Neuronal stem cell (in vitro differentiated cells): ENCODE data around the gene PNCK.
"Not testable (repeated sequence)": the region's sequence is repeated elsewhere in the genome, so short reads cannot be mapped to it uniquely, and the experiment has no call there.

Source experiments
- DNase-seq: peaks from one replicate; pipeline ENCODE4 v3.0.0-alpha.2; 2013; ENCODE audit warnings: low spot score
- H2AFZ ChIP-seq: one replicate; pipeline ENCODE4 v1.6.1; 2013; ENCODE audit warnings: mild to moderate bottlenecking, low read length, inconsistent platforms
- H2AK5ac ChIP-seq: 2 replicates; pipeline ENCODE4 v1.6.1; 2013; ENCODE audit warnings: low read depth, mild to moderate bottlenecking, inconsistent platforms, low read length, moderate library complexity, mixed read lengths
- H2BK120ac ChIP-seq: 2 replicates; pipeline ENCODE4 v1.6.1; 2013; ENCODE audit warnings: low read depth, mild to moderate bottlenecking, inconsistent platforms, low read length, moderate library complexity, mixed read lengths
- H2BK12ac ChIP-seq: one replicate; pipeline ENCODE4 v1.6.1; 2013; ENCODE audit warnings: low read length, inconsistent platforms
- H2BK15ac ChIP-seq: 2 replicates; pipeline ENCODE4 v1.6.1; 2013; ENCODE audit warnings: mild to moderate bottlenecking, low read length, inconsistent platforms, mixed read lengths
- H2BK5ac ChIP-seq: one replicate; pipeline ENCODE4 v1.6.1; 2013; ENCODE audit warnings: inconsistent platforms, mild to moderate bottlenecking, low read length, moderate library complexity
- H3K14ac ChIP-seq: one replicate; pipeline ENCODE4 v1.6.1; 2013; ENCODE audit warnings: low read length, inconsistent platforms
- H3K18ac ChIP-seq: 2 replicates; pipeline ENCODE4 v1.6.1; 2013; ENCODE audit warnings: low read length, inconsistent platforms
- H3K23ac ChIP-seq: 2 replicates; pipeline ENCODE4 v1.6.1; 2013; ENCODE audit warnings: low read depth, mild to moderate bottlenecking, mixed read lengths, low read length, inconsistent platforms; ENCODE audit not compliant: poor library complexity
- H3K27ac ChIP-seq: replicated peaks from 3 replicates; pipeline ENCODE4 v1.5.1; 2013; ENCODE audit warnings: low read length, inconsistent platforms
- H3K27me3 ChIP-seq, 3 experiments: 2 replicates each; pipeline ENCODE4 v1.6.1; 2013; ENCODE audit warnings: low read length in 3 of 3, mild to moderate bottlenecking in 2 of 3, inconsistent platforms in 1 of 3, low read depth in 1 of 3, mixed read lengths in 1 of 3, moderate library complexity in 1 of 3; ENCODE audit not compliant: control insufficient read depth in 3 of 3, insufficient read depth in 3 of 3
- H3K36me3 ChIP-seq, 2 donors: replicated peaks in 1 of 2; 2 replicates each; pipeline ENCODE4 v1.6.1; 2013; ENCODE audit warnings: low read length in 2 of 2; ENCODE audit not compliant: control insufficient read depth in 2 of 2, insufficient read depth in 2 of 2
- H3K4ac ChIP-seq: 2 replicates; pipeline ENCODE4 v1.6.1; 2013; ENCODE audit warnings: inconsistent platforms, mild to moderate bottlenecking, low read length, moderate library complexity
- H3K4me1 ChIP-seq, 2 donors: 1 replicate in 1 of 2; 2 replicates in 1 of 2; pipeline ENCODE4 v1.6.1; 2013; ENCODE audit warnings: low read length in 2 of 2, low read depth in 1 of 2; ENCODE audit not compliant: control insufficient read depth in 2 of 2, insufficient read depth in 1 of 2
- H3K4me2 ChIP-seq: one replicate; pipeline ENCODE4 v1.6.1; 2013; ENCODE audit warnings: mild to moderate bottlenecking, low read length, inconsistent platforms; ENCODE audit not compliant: insufficient read depth, poor library complexity, severe bottlenecking
- H3K4me3 ChIP-seq, 2 donors: 2 replicates each; pipeline ENCODE4 v1.5.1; 2013; ENCODE audit warnings: low read length in 2 of 2, mild to moderate bottlenecking in 2 of 2, inconsistent platforms in 1 of 2, moderate library complexity in 1 of 2
- H3K79me1 ChIP-seq: one replicate; pipeline ENCODE4 v1.6.1; 2013; ENCODE audit warnings: low read depth, mild to moderate bottlenecking, inconsistent platforms, low read length, moderate library complexity
- H3K9ac ChIP-seq: one replicate; pipeline ENCODE4 v1.6.1; 2013; ENCODE audit warnings: mild to moderate bottlenecking, low read depth, low read length, inconsistent platforms; ENCODE audit not compliant: poor library complexity
- H3K9me3 ChIP-seq, 2 donors: replicated peaks in 1 of 2; 2 replicates each; pipeline versions ENCODE3 to v1.6.1; 2013; ENCODE audit warnings: low read length in 2 of 2, mild to moderate bottlenecking in 2 of 2, inconsistent platforms in 1 of 2, low read depth in 1 of 2, mixed read lengths in 1 of 2, moderate library complexity in 1 of 2; ENCODE audit not compliant: control insufficient read depth in 2 of 2, insufficient read depth in 1 of 2
- H4K8ac ChIP-seq: one replicate; pipeline ENCODE4 v1.6.1; 2013; ENCODE audit warnings: low read depth, mild to moderate bottlenecking, inconsistent platforms, low read length, moderate library complexity
- H4K91ac ChIP-seq: one replicate; pipeline ENCODE4 v1.6.1; 2013; ENCODE audit warnings: low read length, low read depth, mild to moderate bottlenecking, inconsistent platforms; ENCODE audit not compliant: poor library complexity
- WGBS, 2 donors: extraction: QIAGEN DNeasy Blood & Tissue Kit; methylation state at CpG; one replicate each; pipeline ENCODE4 v1.1.7; 2013; ENCODE audit warnings: missing lambda C conversion rate in 2 of 2, mixed read lengths in 1 of 2; ENCODE audit not compliant: insufficient read length in 2 of 2, insufficient replicate concordance in 1 of 2; ENCODE audit errors: extremely low coverage in 2 of 2; 5-methylcytosine and 5-hydroxymethylcytosine counted together

PNCK gene

DNA sequence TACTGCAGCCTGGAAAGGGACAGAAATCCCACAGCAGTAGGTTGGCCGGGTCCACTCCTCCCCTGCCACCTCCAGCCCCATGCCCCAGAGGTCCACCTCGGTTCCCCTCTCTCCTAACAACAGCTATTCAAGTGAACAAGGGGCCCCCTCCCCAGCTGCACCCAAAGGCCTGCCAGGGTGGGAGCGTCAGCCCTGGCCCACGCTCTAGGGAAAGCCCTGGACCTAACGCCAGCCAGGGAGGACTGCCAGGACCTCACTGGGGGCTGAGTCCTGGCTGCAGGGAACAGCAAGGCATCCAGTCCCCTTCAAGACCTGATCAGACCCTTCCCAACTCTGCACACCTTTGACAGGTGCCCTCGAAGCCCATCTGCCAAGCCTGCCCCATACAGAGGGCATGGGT, 27.4 kb upstream of the PNCK start:
- no peak overlapping the region for H3K18ac ChIP-seq
- no peak overlapping the region for H3K27ac ChIP-seq
- H3K4me2 ChIP-seq, result no peak overlapping the region
- no peak overlapping the region for H2AFZ ChIP-seq
- peaks cover 0 to 26% (median 0%) of the 10 kb centered on the region in 3 experiments for H3K27me3 ChIP-seq
- no peak overlapping the region for H2BK120ac ChIP-seq
- no peak overlapping the region for H2BK12ac ChIP-seq
- H4K8ac ChIP-seq, result no peak overlapping the region
- no peak overlapping the region for H2BK5ac ChIP-seq
- H3K9ac ChIP-seq, result no peak overlapping the region
- no peaks in the 10 kb centered on the region for H3K79me1 ChIP-seq
- no peak overlapping the region for H3K23ac ChIP-seq
- H3K4me3 ChIP-seq, result no peak overlapping the region
- no peaks in the 10 kb centered on the region for H3K9me3 ChIP-seq
- H3K14ac ChIP-seq, result no peak overlapping the region
- no peak for DNase-seq
- no peak overlapping the region for H2AK5ac ChIP-seq
- no peak overlapping the region for H2BK15ac ChIP-seq
- no CpG with 5 or more reads among the region's 6 CpGs for WGBS, 2 donors
- H4K91ac ChIP-seq, result no peak overlapping the region
- H3K36me3 ChIP-seq, result peaks cover 2 to 39% of the 10 kb centered on the region in 2 donors
- no peaks in the 10 kb centered on the region for H3K4me1 ChIP-seq
- no peak overlapping the region for H3K4ac ChIP-seq

DNA sequence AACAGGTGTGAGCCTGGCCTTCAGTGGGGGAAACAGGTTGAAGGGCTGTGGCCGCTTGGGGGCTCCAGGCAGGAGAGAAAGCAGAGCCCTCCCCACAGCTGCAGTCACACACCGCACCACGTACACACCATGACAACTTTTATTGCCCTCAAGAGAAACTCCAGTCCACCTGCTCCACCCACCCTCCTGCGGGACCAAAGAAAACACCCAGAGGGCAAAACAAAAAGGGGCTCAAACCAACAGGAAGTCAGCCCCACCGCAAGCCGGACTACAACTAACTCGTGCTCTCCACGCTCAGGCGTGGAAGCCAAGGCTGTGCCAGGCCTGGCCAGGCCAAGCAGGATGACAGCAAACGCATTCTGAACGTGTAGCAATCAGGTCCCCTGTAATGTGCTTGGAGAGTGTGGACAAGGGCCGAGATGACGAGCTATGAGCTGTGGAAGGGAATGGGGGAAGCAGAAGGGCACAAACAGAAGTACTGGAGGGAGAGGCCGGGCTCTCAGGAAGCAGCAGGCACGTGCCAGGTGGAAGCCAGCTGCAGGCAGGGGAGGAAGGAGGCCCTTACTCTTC, 26.8 kb upstream of the PNCK start:
- no peaks in the 10 kb centered on the region for H3K4me1 ChIP-seq
- H2BK5ac ChIP-seq, result no peak overlapping the region
- H3K79me1 ChIP-seq, result no peaks in the 10 kb centered on the region
- no peak overlapping the region for H4K91ac ChIP-seq
- no peak overlapping the region for H2BK120ac ChIP-seq
- H2AK5ac ChIP-seq, result no peak overlapping the region
- no peak overlapping the region for H3K14ac ChIP-seq
- H3K27ac ChIP-seq, result no peak overlapping the region
- H3K9me3 ChIP-seq, result no peaks in the 10 kb centered on the region
- H2BK12ac ChIP-seq, result no peak overlapping the region
- WGBS, 2 donors, result no CpG with 5 or more reads among the region's 15 CpGs
- H3K27me3 ChIP-seq, result peaks cover 0 to 26% (median 0%) of the 10 kb centered on the region in 3 experiments
- no peak overlapping the region for H3K9ac ChIP-seq
- no peak overlapping the region for H3K4me2 ChIP-seq
- no peak overlapping the region for H2AFZ ChIP-seq
- no peak for DNase-seq
- H3K18ac ChIP-seq, result no peak overlapping the region
- no peak overlapping the region for H4K8ac ChIP-seq
- H3K4ac ChIP-seq, result no peak overlapping the region
- H3K23ac ChIP-seq, result no peak overlapping the region
- H3K36me3 ChIP-seq, result peaks cover 2 to 44% of the 10 kb centered on the region in 2 donors
- H2BK15ac ChIP-seq, result no peak overlapping the region
- H3K4me3 ChIP-seq, result no peak overlapping the region

GRCh38 chrX:153699784-153700371, 26.3 kb upstream of the PNCK start:
- H3K9me3 ChIP-seq, H2BK12ac ChIP-seq, H4K91ac ChIP-seq, H3K79me1 ChIP-seq, H3K18ac ChIP-seq, H3K23ac ChIP-seq, H3K4me2 ChIP-seq, H2AK5ac ChIP-seq, H2AFZ ChIP-seq, DNase-seq, H2BK15ac ChIP-seq, H3K4me1 ChIP-seq, H3K9ac ChIP-seq, H4K8ac ChIP-seq, H3K27ac ChIP-seq, H2BK120ac ChIP-seq, H2BK5ac ChIP-seq, H3K4me3 ChIP-seq, H3K4ac ChIP-seq, H3K14ac ChIP-seq: not testable (repeated sequence)
- Histone ChIP-seq H3K36me3 (peaks cover 2 to 48% of the 10 kb centered on the region in 2 donors), H3K27me3 (peaks cover 0 to 26% (median 0%) of the 10 kb centered on the region in 3 experiments)
- no CpG with 5 or more reads among the region's 18 CpGs for WGBS, 2 donors

DNA sequence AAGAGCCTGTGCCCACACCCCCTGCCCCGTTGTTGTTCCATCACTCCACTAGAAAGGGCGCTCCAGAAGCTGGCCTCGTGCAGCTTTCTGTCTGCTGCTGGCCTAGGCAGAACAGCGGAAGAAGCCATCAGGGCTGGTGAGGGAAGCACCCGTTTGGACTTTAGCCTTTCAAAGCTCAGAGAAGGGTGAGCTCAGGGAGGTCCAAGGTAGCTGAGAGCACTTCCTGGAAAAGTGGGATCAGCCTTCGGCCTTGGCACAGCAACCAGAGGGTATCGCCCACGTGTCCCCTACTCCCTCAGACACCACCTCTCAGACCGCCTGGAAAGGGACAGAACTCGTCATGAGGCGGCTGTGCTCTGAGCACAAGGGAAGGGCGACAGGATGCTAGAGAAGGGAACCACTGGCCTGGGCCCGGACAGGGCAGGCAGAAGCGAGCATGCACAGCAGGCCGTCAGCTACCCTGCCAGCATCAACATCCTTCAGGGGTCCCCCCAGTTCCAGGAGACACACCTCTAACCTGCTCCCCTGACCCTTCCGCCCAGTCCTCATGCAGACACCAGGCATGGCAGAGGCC, 25.7 kb upstream of the PNCK start:
- WGBS, 2 donors, result no CpG with 5 or more reads among the region's 16 CpGs
- H3K79me1 ChIP-seq, H3K18ac ChIP-seq, H4K91ac ChIP-seq, H2AK5ac ChIP-seq, H3K23ac ChIP-seq, H3K4me2 ChIP-seq, H3K4ac ChIP-seq, H2BK12ac ChIP-seq, H3K4me3 ChIP-seq, H3K4me1 ChIP-seq, H4K8ac ChIP-seq, H3K14ac ChIP-seq, H2BK120ac ChIP-seq, H3K9ac ChIP-seq, H2AFZ ChIP-seq, H2BK15ac ChIP-seq, H3K27ac ChIP-seq, DNase-seq, H2BK5ac ChIP-seq, H3K9me3 ChIP-seq: not testable (repeated sequence)
- Histone ChIP-seq H3K36me3 (peaks cover 2 to 47% of the 10 kb centered on the region in 2 donors), H3K27me3 (peaks cover 0 to 25% (median 0%) of the 10 kb centered on the region in 3 experiments)
